ENCODE results near the gene SPPL2B. TPM values are rescaled to one million over a fixed set of nuclear protein-coding genes. Genes with fewer than 3 reads are reported as not detected.
A peak's percentile ranks its signal among the peaks of the same experiment; 100 is the strongest.

Gene SPPL2B
- total and polyA plus RNA-seq, 10 donors: 40.5 to 111 (median 78.1) TPM

- WGBS, 5 donors: 84 to 86% (median 85%) methylated on average over 7 of the region's 7 CpGs
Observed at GRCh38 chr19:2315121-2315817, 13.2 kb upstream of the SPPL2B start.

GRCh38 chr19:2315818-2316353 is 12.6 kb upstream of the SPPL2B start:
- Histone ChIP-seq H3K36me3 (peaks cover 0 to 5% (median 0%) of the 10 kb centered on the region in 6 donors), H3K27ac (peak overlapping the region in 7 of 8 donors; percentile 21 to 81 (median 65)), H3K9me3 (peaks cover 0 to 16% (median 13%) of the 10 kb centered on the region in 8 donors), H3K4me3 (peak overlapping the region in 1 of 8 donors; percentile 29), H3K27me3 (replicated peaks in 1 of 7) (peaks cover 0 to 32% (median 13%) of the 10 kb centered on the region in 7 donors), H3K4me1 (peaks cover 12 to 58% (median 33%) of the 10 kb centered on the region in 6 donors)
- TF ChIP-seq CTCF (IDR thresholded peaks at IDR 0.05 in 8 of 11, conservative IDR thresholded peaks at IDR 0.05 in 3 of 11) (peak; percentile 54 to 89 (median 79)), POLR2AphosphoS5 (IDR thresholded peaks at IDR 0.05) (peak; percentile 68 to 84 (median 77)), POLR2A (IDR thresholded peaks at IDR 0.05) (no peak)
- WGBS, 5 donors: 26 to 36% (median 28%) methylated on average over 14 to 22 of the region's 22 CpGs
- intact Hi-C loops (cut with DNase I; ENCODE audit: low total_unique reads): no loop called here
- peak; percentile 93 for DNase-seq

More at GRCh38 chr19:2315121-2315817, 13.2 kb upstream of the SPPL2B start:
- Histone ChIP-seq H3K27me3 (replicated peaks in 1 of 7) (peaks cover 0 to 38% (median 13%) of the 10 kb centered on the region in 7 donors), H3K36me3 (no peaks in the 10 kb centered on the region), H3K4me1 (peaks cover 12 to 58% (median 33%) of the 10 kb centered on the region in 6 donors), H3K9me3 (peaks cover 0 to 16% (median 13%) of the 10 kb centered on the region in 8 donors), H3K27ac (peak overlapping the region in 7 of 8 donors; percentile 21 to 81 (median 65)), H3K4me3 (peak overlapping the region in 1 of 8 donors; percentile 29)
- intact Hi-C loops (cut with DNase I; ENCODE audit: low total_unique reads): no loop called here
- TF ChIP-seq POLR2A (IDR thresholded peaks at IDR 0.05) (no peak), POLR2AphosphoS5 (IDR thresholded peaks at IDR 0.05) (no peak), CTCF (IDR thresholded peaks at IDR 0.05 in 8 of 11, conservative IDR thresholded peaks at IDR 0.05 in 3 of 11) (no peak)
- no peak for DNase-seq

GRCh38 chr19:2317300-2317699 is 11.2 kb upstream of the SPPL2B start:
- intact Hi-C loops (cut with DNase I; ENCODE audit: low total_unique reads): no loop called here
- peaks cover 0 to 18% (median 11%) of the 10 kb centered on the region in 7 donors for H3K27me3 ChIP-seq (replicated peaks in 1 of 7)
- peak overlapping the region in 1 of 8 donors; percentile 55 for H3K27ac ChIP-seq
- no peak overlapping the region for H3K4me3 ChIP-seq
- peaks cover 0 to 16% (median 13%) of the 10 kb centered on the region in 8 donors for H3K9me3 ChIP-seq
- 91 to 97% (median 93%) methylated on average over 12 to 13 of the region's 13 CpGs for WGBS, 5 donors
- peaks cover 12 to 55% (median 33%) of the 10 kb centered on the region in 6 donors for H3K4me1 ChIP-seq
- TF ChIP-seq POLR2AphosphoS5 (IDR thresholded peaks at IDR 0.05): no peak
- DNase-seq: no peak
- H3K36me3 ChIP-seq: peaks cover 0 to 19% (median 12%) of the 10 kb centered on the region in 6 donors

- intact Hi-C loops (cut with DNase I; ENCODE audit: low total_unique reads): no loop called here
- peaks cover 0 to 24% (median 17%) of the 10 kb centered on the region in 6 donors for H3K36me3 ChIP-seq
- H3K4me1 ChIP-seq: peaks cover 12 to 55% (median 33%) of the 10 kb centered on the region in 6 donors
- no peak for TF ChIP-seq POLR2AphosphoS5 (IDR thresholded peaks at IDR 0.05)
- no peak for TF ChIP-seq CTCF (IDR thresholded peaks at IDR 0.05 in 8 of 11, conservative IDR thresholded peaks at IDR 0.05 in 3 of 11)
- TF ChIP-seq POLR2A (IDR thresholded peaks at IDR 0.05): no peak
- H3K4me3 ChIP-seq: no peak overlapping the region
- WGBS, 5 donors: 80 to 93% (median 87%) methylated on average over 13 to 24 of the region's 25 CpGs
- H3K27me3 ChIP-seq (replicated peaks in 1 of 7): peaks cover 0 to 14% (median 7%) of the 10 kb centered on the region in 7 donors
- DNase-seq: no peak
- H3K9me3 ChIP-seq: peaks cover 0 to 16% (median 13%) of the 10 kb centered on the region in 8 donors
- peak overlapping the region in 6 of 8 donors; percentile 15 to 71 (median 46) for H3K27ac ChIP-seq
Observed at GRCh38 chr19:2317756-2318155, 10.7 kb upstream of the SPPL2B start.
